Measurements from ENCODE around the gene MUTYH. TPM values are rescaled to one million over a fixed set of nuclear protein-coding genes. Genes with fewer than 3 reads are reported as not detected.

The MUTYH gene
- polyA plus RNA-seq, 5 donors, result 23.9 to 33.6 (median 32.3) TPM

DNA sequence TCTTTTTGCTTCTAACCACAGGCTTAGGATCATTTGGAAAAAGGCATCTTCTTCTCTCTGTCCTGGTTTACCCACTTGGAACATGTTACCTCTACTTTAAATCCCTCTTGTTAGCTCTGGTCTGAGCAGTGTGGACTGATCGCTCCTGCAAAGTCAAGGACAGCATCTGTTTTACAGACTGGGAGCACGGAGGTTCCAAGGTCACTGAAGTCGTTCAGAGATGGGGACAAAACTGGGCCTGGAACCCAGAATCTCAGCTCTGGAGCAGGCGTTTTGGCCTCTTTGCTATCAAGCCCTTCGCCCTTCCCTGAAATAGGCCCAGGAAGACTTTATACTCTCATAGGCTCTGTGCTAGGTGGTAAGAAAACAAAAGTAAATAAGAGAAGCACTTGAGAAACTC lies 11.3 kb upstream of the MUTYH start:
- no peak for DNase-seq

DNA sequence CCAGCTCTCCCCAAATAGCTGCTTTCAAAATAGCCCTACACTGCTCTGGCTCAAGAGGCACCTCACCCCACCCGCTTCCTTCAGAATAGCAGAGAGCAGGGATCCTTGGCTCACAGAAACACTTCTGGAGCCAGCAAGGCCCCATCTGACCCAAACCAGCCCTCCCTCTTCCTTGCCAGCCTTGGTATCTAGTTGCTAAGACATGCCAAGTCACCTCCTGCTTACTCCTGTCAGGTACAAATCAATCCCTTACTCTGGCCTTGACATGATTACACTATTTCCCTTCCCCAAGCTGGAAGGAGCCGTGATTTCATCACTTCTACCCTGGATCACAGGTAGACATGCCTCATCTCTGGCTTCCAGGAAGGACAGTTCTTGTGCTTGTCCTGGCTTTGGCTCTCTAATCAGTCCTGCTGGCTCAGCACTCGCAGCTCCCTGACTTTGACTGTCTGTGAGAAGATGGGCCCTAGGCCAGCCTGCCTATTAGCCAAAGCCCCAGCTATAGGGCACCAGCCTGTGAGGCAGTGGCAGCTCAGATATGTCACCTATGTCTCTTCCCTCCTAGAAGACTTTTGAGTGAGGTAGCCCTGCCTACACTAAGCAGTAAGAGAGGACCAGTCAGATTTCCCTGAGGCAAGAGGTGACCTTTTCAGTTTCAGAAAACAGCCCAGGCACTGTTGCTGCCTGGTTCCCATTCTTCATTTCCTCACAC lies 8.9 kb upstream of the MUTYH start:
- no peak for DNase-seq

DNA sequence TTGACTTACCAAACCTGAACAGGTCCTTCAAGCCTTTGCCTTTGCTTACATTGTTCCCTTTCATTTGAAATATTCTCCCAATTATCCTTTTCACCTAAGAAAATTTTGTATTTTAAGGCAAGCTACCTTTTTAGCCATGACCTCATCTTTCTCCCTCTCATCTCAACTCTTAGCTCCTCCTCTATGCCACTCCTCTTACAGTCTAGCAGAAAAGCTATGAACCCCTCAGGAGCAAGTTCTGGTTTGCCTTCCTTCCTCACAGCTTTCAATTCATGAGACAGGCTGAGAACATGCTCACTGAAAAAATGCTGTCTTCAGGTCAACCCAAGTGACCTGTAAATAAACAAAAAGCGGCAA lies 8.3 kb upstream of the MUTYH start:
- DNase-seq, result peak in 1 of 2 donors; percentile 15

DNA sequence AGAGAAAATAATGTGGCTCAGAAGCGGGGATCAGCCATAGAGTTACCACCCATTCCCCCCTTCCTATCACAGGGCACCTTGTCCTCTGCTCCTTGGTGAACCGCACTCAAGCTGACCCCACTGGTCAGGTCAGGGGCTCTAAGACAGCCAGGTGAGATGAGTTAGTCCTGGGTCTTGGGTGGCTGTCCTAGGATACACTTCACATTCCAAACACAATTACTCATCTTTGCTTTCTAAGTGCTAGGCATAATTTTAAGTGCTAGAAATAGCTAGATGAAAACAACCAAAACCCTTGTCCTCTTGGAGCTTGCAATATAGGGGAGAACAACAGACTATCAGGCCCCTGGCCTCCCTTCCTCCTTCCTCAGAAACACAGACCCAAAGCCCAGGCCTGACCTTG lies 7.8 kb upstream of the MUTYH start:
- DNase-seq, result no peak

DNA sequence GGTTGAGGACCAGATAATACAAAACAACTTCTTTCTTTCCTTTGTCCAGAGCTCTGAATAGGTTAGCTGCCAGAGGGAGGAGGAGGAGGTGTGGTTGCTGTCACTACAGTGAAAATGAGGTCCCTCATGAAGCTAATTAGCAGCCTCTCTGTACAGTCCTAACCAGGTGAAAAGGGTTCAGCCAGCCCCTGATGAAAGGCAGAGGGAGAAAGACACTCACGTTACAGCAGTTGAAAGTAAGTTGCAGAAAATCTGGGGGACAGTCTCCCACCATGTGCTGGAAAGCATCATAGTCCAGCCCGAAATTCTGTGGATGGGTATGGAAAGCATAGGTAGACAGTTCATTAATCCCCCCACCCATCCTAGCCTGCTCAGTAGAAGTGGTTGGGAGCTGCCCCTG lies 6.2 kb upstream of the MUTYH start:
- no peak for DNase-seq

DNA sequence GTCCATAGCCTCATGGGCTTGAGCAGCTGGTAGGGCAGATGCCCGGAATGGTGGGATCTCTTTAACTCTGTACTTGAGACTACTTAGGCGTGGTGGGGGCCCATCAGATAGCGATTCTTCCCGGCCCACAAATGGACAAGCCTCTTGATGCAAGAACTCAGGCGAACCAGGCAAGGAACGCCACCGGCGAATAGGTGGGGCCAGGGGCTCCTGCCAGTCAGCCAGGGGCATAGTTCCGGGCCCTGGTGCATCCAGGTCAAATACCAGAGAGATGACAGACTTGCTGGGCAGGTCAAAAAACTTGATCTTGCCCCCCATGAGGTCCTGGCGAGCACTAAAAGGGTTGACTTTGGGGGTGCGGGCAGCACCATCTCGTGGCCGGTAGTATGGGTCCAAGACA lies 4.8 kb upstream of the MUTYH start:
- DNase-seq, result no peak

DNA sequence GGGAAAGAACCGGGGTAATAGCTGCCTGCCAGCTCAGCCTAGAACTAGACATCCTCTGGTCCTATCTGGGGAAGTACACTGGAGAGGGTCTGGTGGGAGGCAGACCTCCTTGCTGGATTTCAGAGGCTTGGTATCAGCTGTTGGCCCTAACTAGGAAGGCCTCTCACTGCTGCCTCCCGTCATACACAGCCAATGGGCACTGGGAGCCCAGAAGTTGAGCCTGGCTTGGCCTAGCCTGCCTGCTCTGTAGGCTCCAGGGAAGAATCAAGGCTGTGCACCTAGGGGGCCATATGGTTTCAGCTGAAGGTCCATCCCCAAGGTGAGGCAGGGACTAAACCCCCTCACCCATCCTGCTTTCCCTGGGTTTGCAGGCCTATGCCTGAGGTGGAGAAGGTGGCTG lies 4.3 kb upstream of the MUTYH start:
- DNase-seq, result no peak

DNA sequence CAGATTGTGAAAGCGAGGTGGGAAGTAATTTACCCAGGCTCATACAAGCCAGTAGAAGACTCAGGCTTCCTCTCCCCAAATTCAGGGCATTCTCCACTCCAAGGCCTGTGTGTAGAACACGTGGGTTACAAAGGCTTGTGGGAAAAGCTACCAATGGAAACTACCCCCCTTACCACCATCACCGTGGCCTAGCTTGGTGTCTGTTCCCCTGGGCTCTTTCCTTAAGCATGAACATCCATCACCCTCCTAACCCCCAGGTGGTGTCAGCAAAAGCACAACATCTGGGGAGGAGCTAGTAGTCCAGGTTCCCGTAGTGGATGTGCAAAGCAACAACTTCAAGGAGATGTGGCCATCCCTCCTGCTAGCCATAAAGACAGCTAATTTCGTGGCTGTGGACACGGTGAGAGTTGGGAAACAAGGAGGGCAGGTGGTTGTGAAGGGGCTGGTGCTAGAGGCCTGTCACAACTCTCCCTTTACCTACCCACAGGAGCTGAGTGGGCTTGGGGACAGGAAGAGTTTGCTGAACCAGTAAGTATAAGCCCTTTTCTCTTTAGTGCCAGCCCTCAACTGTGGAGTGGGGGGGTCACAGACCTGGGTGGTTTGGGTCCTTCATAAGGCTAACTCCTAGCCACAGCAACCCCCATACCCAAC lies 701 bp upstream of the MUTYH start:
- DNase-seq, result no peak

DNA sequence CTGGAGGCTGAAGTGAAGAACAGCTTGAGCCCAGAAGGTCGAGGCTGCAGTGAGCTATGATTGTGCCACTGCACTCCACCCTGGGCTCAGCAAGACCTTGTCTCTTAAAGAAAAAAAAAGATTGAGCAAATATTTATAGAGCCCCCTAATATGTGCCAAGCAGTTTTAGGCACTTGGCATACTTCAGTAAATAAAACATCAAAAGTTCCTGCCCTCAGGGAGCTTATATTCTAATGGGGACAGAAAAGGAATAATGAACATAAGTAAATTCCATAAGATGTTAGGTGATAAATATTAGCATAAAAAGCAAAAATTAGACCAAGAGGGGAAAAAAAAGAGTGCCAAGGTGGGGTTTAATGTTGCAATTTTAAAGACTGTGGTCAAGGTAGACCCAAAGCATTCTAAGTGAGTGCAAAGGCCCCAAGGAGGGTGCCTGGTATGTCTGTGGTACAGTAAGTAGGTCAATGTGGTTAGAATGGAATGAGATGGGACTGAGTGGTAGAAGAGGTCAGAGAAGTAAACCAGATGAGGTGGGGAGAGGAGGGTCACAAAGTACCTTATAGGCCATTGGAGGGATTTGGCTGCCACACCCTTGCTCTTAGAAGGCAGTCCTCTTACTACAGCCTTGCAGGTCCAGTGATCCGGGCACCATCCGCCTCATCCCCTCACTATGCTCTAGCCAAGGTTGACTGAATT lies 2.5 kb downstream of the MUTYH start:
- DNase-seq, result no peak

DNA sequence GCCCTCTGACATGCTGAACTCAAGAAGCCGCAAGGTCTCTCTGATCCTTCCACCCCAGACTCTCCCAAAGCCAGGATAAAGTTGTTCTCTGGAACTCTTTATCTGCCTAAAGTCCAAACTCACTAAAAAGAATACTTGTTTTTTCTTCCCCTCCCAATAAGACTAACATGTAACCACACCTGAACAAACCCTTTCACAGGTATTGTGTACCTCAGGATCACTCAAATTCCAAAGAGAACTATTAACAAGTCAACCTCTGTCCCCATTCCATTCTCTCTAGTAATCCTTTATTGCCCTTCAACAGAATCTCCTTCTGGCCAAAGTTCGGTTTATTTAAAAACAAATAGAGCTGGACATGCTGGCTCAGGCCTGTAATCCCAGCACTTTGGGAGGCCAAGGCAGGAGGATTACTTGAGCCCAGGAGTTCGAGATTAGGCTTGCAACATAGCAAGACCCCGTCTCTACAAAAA lies 4.3 kb downstream of the MUTYH start:
- no peak for DNase-seq

DNA sequence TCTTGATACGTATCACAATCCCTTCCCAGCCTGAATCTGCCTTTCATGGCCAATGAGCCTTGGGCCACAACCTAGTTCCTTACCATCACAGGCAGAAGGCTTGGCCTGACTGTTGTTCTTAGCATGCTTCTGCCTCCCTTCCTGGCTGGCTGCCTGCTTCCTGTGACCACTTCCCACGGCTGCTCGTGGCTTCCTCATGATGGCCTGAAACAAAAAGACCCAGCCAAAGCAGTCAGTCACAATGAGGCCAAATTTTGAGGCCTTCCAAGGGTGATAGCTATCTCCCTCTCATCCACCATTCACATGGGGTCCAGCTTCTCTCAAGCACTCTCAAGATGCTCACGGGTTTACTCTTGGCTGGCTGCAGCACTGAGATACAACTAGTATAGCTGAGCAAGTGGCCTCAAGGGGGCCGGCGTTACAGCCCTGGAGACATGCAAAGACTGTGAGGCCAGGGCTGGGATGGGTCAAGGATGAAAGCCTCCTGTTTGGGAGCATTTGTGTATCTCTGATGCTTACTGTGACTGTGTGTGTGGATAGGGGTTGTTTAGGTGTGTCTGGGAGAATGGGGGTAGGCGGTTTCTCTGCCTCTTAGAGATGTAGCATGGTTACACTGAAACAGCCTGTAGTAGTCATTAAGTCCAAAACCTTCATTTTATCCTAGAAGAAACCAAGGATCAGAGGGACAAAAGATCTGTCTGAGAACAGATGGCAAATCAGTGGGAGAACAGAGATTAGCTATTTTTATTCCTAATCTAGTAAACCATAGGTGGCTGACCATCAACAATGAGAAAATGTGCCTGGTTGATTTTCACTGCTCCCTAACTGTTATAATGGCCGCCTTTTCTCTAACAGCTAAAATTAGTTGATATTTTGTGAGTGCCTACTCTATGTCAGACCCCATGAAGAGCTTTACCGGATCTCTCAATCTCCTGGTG lies 5.7 kb downstream of the MUTYH start:
- no peak for DNase-seq

DNA sequence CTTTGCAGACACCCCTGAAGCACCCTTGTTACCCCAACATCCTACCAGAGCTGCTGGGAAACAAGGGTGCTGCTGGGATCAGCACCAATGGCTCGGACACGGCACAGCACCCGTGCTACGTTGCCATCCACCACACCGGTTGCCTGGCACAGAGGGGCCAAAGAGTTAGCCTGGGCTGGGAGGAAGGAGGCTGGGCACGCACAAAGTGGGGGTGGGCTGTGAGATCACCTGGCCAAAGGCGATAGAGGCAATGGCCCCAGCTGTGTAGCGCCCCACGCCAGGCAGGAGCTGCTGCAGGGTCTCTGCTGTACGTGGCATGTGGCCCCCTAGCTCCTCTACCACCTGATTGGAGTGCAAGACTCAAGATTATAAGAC lies 7.9 kb downstream of the MUTYH start:
- DNase-seq, result no peak

DNA sequence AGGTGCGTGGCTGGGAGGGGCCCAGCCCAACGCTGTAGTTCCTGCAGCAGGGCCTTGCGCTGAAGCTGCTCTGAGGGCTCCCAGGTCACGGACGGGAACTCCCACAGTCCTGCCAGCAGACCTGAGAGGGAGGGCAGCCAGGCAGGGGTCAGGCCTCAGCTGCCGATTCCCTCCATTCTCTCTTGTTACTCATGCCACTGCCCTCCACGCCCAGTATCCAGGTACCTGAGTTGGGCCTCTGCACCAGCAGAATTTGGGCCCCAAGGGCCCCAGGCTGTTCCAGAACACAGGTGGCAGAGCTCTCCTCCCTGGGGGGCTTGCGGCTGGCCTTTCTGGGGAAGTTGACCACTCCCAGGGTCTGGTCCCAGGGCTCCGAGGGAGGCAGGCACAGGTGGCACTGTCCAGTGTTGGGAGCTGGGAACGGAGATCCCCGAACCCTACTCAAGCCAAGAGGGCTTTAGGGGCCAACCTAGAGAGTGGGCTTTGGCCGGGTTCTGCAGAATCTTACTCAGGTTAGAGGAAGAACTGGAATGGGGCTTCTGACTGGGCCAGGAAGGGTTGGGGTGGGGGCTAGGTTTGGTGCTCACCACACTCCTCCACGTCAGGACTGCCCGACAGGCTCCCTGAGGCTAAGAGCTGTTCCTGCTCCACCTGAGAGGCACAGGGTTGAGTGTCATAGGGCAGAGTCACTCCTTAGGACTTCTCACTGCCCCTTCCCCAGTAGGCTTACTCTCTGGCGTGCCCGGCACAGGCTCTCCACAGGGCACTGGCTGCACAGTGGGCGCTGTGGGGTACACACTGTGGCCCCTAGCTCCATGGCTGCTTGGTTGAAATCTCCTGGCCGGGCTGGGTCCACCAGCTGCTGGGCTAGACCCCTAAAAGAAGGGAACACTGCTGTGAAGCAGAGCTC lies 8.5 kb downstream of the MUTYH start:
- DNase-seq, result no peak

DNA sequence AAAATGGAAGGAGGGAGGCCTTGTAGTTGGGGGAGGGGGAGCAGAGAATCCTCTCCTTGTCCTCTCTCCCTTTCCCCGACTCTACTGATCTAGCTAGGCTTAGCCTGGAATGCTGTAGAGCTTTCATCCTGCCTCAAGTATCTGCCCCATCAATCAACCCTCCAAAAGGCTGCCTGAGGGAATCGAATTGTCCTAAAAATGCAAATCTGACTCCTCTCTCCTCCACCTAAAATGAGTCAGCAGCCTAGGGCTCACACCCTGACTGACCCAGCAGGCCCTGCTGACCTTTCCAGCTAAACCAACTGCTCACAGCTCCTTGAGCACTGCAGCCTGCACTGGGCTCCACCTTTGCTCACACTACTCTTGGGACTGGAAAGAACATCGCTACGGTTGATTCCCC lies 10.8 kb downstream of the MUTYH start:
- DNase-seq, result no peak

DNA sequence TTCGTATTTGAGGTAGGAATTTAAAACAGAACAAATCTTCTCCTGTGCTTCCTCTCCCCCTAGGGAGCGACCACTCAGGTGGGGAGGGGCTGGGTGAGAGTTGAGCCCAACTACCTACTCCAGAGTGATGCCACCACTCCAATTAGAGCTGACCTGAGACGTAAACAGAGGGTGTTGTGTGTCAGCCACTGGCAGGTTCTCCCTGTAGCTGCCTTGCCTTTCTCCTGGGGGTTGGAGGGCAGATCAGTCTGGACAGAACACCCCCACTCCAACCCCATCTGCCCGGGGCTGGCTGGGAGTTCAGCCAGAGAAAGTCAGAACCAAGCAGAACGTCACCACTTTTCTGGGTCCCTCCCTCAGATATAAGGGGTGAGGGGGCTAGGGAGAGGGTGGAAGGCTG lies 11.6 kb downstream of the MUTYH start:
- no peak for DNase-seq

DNA sequence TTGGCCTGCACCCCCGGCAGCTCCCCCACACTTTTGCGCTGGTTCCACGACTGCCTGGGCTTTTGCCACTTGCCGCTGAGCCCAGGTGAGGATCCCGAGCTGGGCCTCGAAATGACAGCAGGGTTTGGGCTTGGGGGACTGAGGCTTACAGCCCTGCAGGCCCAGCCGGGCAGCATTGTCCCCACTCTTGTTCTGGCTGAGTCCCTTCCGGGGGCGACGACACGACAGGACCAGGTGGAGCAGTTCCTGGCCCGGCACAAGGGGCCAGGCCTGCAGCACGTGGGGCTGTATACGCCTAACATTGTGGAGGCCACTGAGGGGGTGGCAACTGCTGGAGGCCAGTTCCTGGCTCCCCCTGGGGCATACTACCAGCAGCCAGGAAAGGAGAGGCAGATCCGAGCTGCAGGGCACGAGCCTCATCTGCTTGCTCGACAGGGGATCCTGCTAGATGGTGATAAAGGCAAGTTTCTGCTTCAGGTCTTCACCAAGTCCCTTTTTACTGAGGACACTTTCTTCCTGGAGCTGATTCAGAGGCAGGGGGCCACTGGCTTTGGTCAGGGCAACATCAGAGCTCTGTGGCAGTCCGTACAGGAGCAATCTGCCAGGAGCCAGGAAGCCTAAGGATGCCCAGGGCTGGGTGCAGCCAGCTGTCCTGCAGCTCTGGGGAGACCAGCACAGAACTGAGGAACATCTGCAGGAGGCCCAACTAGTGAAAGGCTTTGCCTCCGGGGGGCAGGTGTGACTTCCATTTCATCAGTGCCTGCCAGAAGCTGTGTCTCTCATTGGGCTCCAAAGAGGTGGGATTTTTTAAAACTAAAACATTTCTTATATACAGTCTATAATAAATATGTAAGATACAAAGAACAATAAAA lies 12.4 kb downstream of the MUTYH start:
- DNase-seq, result no peak

DNA sequence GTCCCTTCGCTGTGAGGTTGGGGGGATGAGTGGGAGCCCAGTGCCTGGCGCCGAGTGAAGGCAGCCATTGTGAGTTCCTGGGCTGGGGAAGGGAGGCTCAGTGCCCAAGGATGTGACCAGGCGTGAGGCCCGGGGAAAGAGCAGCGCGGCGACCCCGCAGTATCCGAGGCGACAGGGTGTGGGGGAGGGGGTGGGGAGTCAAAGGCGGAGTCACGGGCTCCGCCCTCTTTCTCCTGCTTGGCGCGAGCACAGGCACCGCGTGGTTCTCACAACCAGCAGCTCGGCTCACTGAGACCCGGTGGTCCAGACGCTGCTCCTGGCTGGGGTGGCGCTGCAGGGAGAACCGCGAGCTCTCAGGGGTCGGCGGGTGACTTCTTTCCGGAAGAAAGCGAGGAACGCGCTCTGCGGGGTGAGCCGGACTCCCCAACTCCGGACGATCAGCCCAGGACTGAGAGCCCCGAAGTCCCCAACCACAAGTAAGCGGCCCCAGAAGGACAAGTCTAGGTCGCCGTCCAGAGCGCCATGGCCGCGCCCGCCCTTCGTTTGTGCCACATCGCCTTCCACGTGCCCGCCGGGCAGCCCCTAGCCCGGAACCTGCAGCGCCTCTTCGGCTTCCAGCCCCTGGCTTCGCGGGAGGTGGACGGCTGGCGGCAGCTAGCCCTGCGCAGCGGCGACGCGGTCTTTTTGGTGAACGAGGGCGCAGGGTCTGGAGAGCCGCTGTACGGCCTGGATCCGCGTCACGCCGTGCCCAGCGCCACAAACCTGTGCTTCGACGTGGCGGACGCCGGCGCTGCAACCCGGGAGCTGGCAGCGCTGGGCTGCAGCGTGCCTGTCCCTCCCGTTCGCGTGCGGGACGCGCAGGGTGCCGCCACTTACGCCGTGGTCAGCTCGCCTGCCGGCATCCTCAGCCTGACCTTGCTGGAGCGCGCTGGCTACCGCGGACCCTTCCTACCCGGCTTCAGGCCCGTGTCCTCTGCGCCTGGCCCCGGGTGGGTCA lies 13.3 kb downstream of the MUTYH start, which contains the start of gene HPDL:
TSS of gene HPDL (plus strand) at position 269 of the 997 bp plus-strand sequence. CDS start at position 523, 254 bp downstream.
- DNase-seq, result peak; percentile 83 to 84

DNA sequence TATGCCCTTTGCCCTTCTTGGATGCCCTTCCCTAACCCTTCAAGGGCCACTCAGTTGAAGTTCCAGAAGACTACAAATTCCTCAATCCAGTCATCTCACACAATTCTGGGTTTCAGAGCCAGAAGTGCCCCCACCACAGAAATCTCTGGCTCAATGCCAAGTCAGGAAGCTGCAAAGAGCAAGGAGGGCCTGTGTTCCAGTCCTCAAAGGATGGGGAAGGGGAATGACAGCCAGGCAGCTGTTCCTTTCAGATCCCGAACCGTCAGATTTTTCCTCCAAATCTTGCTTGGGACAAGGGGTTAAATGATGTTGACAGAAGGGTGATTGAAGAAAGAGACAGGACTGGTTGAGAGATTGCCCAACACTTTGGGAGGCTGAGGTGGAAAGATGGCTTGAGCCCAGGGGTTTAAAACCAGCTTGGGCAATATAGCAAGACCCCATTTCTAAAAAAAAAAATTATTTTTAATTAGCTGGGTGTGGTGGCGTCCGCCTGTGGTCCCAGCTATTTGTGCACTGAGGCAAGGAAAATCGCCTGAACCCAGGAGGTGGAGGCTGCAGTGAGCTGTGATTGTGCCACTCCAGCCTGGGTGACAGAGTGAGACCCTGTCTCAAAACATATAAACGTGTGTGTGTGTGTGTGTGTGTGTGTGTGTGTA lies 14.3 kb downstream of the MUTYH start:
- peak in 1 of 2 donors; percentile 11 for DNase-seq
